Measurements from ENCODE around the gene TTC28. TPM values are rescaled to one million over a fixed set of nuclear protein-coding genes. Genes with fewer than 3 reads are reported as not detected.

TTC28 gene
- total RNA-seq, 2 experiments from 2014 or later: 1.6 to 1.9 TPM

DNA sequence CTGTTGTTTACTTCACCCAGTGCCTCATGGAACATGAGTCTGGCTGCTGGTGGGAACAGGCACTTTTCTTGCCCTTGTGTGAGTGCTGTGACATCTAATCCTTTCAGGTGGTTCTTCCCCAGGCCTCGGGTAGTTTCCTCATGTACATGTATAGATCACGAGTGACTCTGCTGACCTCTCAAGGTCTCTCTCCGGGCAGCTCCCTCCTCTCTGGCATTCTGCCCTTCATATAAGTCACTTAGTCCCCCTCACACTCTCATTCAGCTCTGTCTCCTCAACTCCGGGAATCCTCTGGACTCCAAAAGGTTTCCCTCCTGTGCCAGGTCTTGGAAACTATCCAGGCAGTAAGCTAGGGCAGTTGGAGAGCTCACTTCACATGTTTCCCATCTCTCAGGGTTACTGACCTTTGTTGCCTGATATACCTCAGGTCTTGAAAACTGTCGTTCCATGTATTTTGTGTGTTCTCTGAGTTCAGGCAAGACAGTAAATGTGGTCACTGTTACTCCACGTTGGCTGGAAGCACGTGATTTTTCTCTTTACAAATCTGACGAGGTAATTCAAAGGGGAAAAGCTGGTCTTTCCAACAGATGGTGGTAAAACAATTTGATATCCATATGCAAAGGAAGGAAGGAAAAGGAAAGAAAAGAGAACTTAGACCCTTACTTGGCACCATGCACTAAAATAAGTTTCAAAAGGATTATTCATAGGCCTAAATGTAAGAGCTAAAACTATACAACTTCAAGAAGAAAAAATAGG lies 720.1 kb downstream of the TTC28 start:
- no peaks in the 10 kb centered on the region for H3K27me3 Mint-ChIP-seq (ENCODE audit: low read depth)
- peaks cover 1% of the 10 kb centered on the region for H3K36me3 Mint-ChIP-seq (ENCODE audit: low read depth)
- no peak overlapping the region for H3K27ac Mint-ChIP-seq
- CTCF ChIA-PET: interaction anchor here (0.7 kb wide), 1 partner anchor 97 kb away, joined by 3 read pairs; no protein-coding TSS in a partner anchor
- no peak for DNase-seq
- H3K4me1 Mint-ChIP-seq (ENCODE audit: low read depth): no peaks in the 10 kb centered on the region
- H3K4me3 Mint-ChIP-seq: no peak overlapping the region
- no peaks in the 10 kb centered on the region for H3K9me3 Mint-ChIP-seq
- intact Hi-C loops (cut with micrococcal nuclease): no loop called here

DNA sequence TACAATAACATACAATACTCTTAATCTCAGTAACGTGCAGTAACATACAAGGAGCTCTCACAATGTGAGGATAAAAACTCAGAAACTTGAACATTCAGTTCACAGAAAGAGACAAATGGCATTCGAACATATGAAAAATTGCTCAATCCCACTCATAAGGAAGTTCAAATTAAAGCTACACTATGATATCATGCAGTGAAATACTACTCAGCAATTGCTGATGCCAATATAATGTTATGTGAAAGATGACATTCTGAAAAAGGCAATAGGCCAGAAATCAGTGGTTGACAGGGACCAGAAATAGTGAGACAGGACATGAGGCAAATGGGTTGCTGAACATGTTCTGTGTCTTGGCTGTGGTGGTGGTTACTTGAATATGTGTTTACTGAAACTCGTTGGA lies 726.9 kb downstream of the TTC28 start:
- no peaks in the 10 kb centered on the region for H3K9me3 Mint-ChIP-seq
- peaks cover 3% of the 10 kb centered on the region for H3K36me3 Mint-ChIP-seq (ENCODE audit: low read depth)
- intact Hi-C loops (cut with micrococcal nuclease): no loop called here
- CTCF ChIA-PET: no interaction called here
- no peak overlapping the region for H3K27ac Mint-ChIP-seq
- no peaks in the 10 kb centered on the region for H3K27me3 Mint-ChIP-seq (ENCODE audit: low read depth)
- no peak for DNase-seq
- H3K4me1 Mint-ChIP-seq (ENCODE audit: low read depth): no peaks in the 10 kb centered on the region
- no peak overlapping the region for H3K4me3 Mint-ChIP-seq

DNA sequence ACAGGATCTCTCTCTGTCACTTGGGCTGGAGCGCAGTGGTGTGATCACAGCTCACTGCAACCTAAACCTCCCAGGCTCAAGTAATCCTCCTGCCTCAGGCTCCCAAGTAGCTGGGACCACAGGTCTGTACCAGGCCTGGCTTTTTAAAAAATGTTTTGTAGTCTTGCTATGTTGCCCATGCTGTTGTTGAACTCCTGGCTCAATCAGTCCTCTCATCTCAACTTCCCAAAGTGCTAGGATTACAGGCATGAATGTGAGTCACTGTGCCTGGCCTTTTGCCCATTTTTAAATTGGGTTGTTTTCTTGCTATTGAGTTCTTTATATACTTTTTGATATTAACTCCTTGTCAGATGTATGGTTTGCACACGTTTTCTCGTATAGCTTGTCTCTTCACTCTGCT lies 727.5 kb downstream of the TTC28 start:
- Mint-ChIP-seq H3K4me1 (ENCODE audit: low read depth) (no peaks in the 10 kb centered on the region), H3K27me3 (ENCODE audit: low read depth) (no peaks in the 10 kb centered on the region), H3K36me3 (ENCODE audit: low read depth) (peaks cover 4% of the 10 kb centered on the region), H3K27ac (no peak overlapping the region), H3K4me3 (no peak overlapping the region), H3K9me3 (no peaks in the 10 kb centered on the region)
- intact Hi-C loops (cut with micrococcal nuclease): no loop called here
- DNase-seq: no peak
- CTCF ChIA-PET: no interaction called here

DNA sequence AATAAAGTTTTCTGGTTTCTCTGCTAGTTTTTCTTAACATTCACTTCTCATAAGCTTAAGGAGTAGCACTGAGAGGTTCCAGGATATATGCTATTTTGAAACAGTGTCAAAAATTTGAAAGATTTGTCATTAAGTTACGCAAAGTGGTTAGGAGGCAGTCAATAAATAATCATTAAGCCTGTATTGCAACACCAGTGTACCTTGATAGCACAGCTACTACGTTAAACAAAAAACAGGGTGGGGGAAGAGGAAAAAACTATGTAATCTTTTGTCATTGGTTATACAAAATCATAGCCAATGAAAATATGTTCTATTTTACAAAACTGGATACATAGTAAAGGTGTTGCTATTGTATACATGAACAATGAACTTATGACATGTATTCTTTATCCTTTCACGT lies 730.2 kb downstream of the TTC28 start:
- Mint-ChIP-seq H3K36me3 (ENCODE audit: low read depth) (peaks cover 4% of the 10 kb centered on the region), H3K9me3 (no peaks in the 10 kb centered on the region), H3K27ac (no peak overlapping the region), H3K27me3 (ENCODE audit: low read depth) (no peaks in the 10 kb centered on the region), H3K4me1 (ENCODE audit: low read depth) (no peaks in the 10 kb centered on the region), H3K4me3 (no peak overlapping the region)
- intact Hi-C loops (cut with micrococcal nuclease): no loop called here
- CTCF ChIA-PET: interaction anchor here (0.6 kb wide), 1 partner anchor 126 kb away, joined by 4 read pairs; no protein-coding TSS in a partner anchor
- DNase-seq: no peak

DNA sequence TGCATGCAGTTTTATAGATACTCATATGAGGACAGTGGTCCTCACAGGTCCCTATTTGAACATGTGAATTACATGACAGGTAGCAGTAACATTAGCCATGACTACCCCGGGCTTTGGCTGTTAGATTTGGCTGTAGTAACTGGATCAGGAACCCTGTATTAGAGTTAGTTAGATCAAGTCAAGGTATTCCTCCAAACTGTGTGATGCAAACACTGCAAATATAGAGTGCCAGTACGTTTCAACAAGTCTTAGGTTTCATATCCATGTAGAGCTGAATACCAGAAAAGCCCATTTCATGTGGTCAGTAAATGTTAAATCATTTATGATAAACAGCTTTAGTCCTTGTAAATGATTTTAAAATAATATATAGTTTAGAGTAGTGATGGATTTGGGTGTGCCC lies 731.1 kb downstream of the TTC28 start:
- CTCF ChIA-PET: no interaction called here

DNA sequence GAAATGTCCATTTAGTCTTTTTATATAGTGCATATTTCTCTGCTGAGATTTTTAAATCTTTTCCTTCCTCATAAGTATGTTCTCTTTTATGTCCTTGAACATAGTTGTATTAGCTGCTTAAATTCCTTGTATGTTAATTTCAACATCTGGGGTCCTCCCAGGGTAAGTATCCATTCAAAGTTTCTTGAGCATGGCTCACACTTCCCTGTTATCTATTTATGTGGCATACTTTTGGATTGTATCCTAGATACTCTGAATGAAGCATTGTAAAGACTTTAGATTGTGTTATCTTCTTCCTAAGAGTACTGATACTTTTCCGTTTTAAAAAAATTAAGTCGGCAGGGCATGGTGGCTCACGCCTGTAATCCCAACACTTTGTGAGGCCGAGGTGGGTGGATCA lies 732.2 kb downstream of the TTC28 start:
- Mint-ChIP-seq H3K4me3 (no peak overlapping the region), H3K4me1 (ENCODE audit: low read depth) (no peaks in the 10 kb centered on the region), H3K36me3 (ENCODE audit: low read depth) (peaks cover 4% of the 10 kb centered on the region), H3K27ac (no peak overlapping the region), H3K9me3 (no peaks in the 10 kb centered on the region), H3K27me3 (ENCODE audit: low read depth) (no peaks in the 10 kb centered on the region)
- intact Hi-C loops (cut with micrococcal nuclease): no loop called here
- CTCF ChIA-PET: interaction anchor here (0.6 kb wide), 1 partner anchor 55 kb away, joined by 4 read pairs; no protein-coding TSS in a partner anchor
- DNase-seq: no peak

More for the DNA sequence above, 731.1 kb downstream of the TTC28 start:
- no peak for DNase-seq
- H3K9me3 Mint-ChIP-seq: no peaks in the 10 kb centered on the region
- H3K4me3 Mint-ChIP-seq: no peak overlapping the region
- H3K27me3 Mint-ChIP-seq (ENCODE audit: low read depth): no peaks in the 10 kb centered on the region
- H3K4me1 Mint-ChIP-seq (ENCODE audit: low read depth): no peaks in the 10 kb centered on the region
- H3K36me3 Mint-ChIP-seq (ENCODE audit: low read depth): peaks cover 4% of the 10 kb centered on the region
- no peak overlapping the region for H3K27ac Mint-ChIP-seq
- intact Hi-C loops (cut with micrococcal nuclease): no loop called here

DNA sequence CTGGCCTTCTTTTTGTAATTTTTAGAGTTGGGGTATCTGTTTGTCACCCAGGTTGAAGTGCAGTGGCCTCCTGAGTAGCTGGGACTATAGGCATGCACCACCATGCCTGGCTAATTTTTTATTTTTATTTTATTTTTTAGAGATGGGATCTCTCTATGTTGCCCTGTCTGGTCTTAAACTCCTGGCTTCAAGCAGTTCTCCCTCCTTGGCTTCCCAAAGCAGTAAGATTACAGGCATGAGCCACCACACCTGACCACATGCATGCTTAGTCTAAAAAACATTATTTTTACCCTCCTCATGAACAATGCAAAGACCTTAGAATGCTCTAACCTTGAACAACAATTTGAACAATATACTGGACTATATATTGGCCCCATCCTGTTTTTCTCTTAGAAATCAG lies 738.5 kb downstream of the TTC28 start:
- intact Hi-C loops (cut with micrococcal nuclease): no loop called here

DNA sequence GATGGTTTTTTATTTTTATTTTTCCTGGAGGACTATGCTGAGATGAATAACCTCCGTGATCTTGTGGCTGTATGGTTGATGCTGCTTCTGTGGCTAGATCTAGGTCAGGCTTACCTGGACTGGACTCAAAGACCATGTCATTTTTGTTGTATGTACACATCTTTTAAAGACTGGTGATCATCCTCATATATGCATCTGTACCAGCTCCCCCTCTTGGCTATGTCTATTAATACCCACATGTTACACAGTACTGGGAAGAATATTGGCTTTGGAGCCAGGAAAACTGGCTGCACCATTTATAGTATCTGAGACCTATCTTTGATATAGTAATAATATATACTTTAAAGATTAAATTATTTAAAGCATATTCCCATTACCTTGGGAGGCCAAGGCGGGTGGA lies 742.2 kb downstream of the TTC28 start:
- no peak for DNase-seq
- intact Hi-C loops (cut with micrococcal nuclease): no loop called here
- Mint-ChIP-seq H3K4me1 (ENCODE audit: low read depth) (peaks cover 2% of the 10 kb centered on the region), H3K27me3 (ENCODE audit: low read depth) (no peaks in the 10 kb centered on the region), H3K9me3 (no peaks in the 10 kb centered on the region), H3K36me3 (ENCODE audit: low read depth) (peaks cover 10% of the 10 kb centered on the region), H3K4me3 (no peak overlapping the region), H3K27ac (no peak overlapping the region)
- CTCF ChIA-PET: interaction anchor here (0.7 kb wide), 1 partner anchor 52 kb away, joined by 6 read pairs; no protein-coding TSS in a partner anchor

More for the DNA sequence above, 738.5 kb downstream of the TTC28 start:
- no peak for DNase-seq
- H3K27me3 Mint-ChIP-seq (ENCODE audit: low read depth): no peaks in the 10 kb centered on the region
- peaks cover 2% of the 10 kb centered on the region for H3K4me1 Mint-ChIP-seq (ENCODE audit: low read depth)
- CTCF ChIA-PET: no interaction called here
- peaks cover 10% of the 10 kb centered on the region for H3K36me3 Mint-ChIP-seq (ENCODE audit: low read depth)
- H3K9me3 Mint-ChIP-seq: no peaks in the 10 kb centered on the region
- no peak overlapping the region for H3K27ac Mint-ChIP-seq
- no peak overlapping the region for H3K4me3 Mint-ChIP-seq

DNA sequence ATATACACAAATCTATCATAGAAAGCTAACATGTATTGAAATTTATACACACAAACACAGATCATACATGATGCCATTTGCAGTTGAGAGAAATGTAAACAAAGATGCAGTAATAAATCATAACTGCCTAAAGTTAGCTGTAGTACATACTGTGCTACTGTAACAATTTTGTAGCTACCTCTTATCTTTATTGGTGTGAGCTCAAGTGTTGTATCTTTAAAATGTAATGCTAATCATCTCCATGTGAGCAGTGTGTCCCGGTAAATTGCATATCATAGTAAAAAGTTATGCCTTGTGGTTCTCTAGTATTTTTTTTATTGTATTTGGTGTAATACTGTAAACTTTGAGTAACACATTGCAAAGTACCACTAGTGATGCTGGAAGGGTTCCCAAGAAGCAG lies 743.7 kb downstream of the TTC28 start:
- CTCF ChIA-PET: interaction anchor here (0.6 kb wide), 1 partner anchor 1378 kb away, joined by 3 read pairs; no protein-coding TSS in a partner anchor
- intact Hi-C loops (cut with micrococcal nuclease): no loop called here

DNA sequence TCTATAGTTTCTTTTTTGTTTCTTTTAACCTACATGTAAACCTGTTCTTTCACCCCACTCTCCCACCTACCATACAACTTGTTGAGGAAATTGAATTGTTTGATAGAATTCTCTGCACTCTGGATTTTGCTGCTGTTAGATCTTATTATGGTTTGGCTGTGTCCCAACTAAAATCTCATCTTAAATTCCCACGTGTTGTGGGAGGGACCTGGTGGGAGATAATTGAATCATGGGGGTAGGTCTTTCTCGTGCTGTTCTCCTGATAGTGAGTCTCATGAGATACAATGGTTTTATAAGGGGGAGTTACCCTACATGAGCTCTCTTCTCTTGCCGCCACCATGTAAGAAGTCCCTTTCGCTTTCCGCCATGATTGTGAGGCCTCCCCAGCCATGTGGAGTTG lies 745.6 kb downstream of the TTC28 start:
- Mint-ChIP-seq H3K36me3 (ENCODE audit: low read depth) (peaks cover 4% of the 10 kb centered on the region), H3K27ac (no peak overlapping the region), H3K4me3 (no peak overlapping the region), H3K9me3 (no peaks in the 10 kb centered on the region), H3K27me3 (ENCODE audit: low read depth) (no peaks in the 10 kb centered on the region), H3K4me1 (ENCODE audit: low read depth) (peaks cover 2% of the 10 kb centered on the region)
- intact Hi-C loops (cut with micrococcal nuclease): no loop called here
- CTCF ChIA-PET: no interaction called here
- DNase-seq: no peak

More for the DNA sequence above, 743.7 kb downstream of the TTC28 start:
- Mint-ChIP-seq H3K4me1 (ENCODE audit: low read depth) (peaks cover 2% of the 10 kb centered on the region), H3K4me3 (no peak overlapping the region), H3K36me3 (ENCODE audit: low read depth) (peaks cover 5% of the 10 kb centered on the region), H3K27ac (no peak overlapping the region), H3K9me3 (no peaks in the 10 kb centered on the region), H3K27me3 (ENCODE audit: low read depth) (no peaks in the 10 kb centered on the region)
- no peak for DNase-seq

DNA sequence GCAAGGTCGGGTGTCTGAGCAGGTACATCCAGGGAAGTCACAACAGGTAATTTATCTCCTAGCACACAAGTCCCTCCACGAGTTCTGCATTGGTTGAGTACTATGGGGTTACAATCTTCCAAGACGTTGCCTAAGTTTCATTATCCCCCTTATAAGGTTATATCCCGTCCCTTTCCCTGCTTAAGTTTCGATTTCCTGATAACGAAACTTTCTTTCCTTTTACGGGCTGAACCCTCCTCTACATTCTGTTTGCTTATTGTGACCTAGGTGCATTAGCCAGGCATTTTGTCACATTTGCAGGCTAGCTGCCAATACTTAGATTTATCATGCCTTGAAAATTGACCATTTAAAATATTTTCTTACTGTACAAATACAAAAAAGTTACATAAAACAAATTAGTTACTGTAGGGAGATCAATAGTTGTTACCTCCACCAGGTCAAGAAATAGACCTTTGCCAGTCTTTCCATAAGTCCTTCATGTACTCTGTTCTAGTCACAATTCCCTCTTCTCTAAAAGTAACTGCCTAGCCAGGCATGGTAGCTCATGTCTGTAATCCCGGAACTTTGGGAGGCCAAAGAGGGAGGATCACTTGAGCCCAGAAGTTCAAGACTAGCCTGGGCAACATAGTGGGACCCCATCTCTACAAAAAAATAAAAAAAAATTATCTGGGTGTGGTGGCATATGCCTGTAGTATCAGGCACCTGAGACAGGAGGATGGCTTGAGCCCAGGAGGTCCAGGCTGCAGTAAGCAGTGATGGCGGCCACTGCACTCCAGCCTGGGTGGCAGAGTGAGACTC lies 746.3 kb downstream of the TTC28 start:
- DNase-seq: no peak
- CTCF ChIA-PET: no interaction called here
- H3K4me3 Mint-ChIP-seq: no peak overlapping the region
- intact Hi-C loops (cut with micrococcal nuclease): no loop called here
- H3K36me3 Mint-ChIP-seq (ENCODE audit: low read depth): peaks cover 1% of the 10 kb centered on the region
- no peaks in the 10 kb centered on the region for H3K9me3 Mint-ChIP-seq
- peaks cover 2% of the 10 kb centered on the region for H3K4me1 Mint-ChIP-seq (ENCODE audit: low read depth)
- no peaks in the 10 kb centered on the region for H3K27me3 Mint-ChIP-seq (ENCODE audit: low read depth)
- H3K27ac Mint-ChIP-seq: no peak overlapping the region

DNA sequence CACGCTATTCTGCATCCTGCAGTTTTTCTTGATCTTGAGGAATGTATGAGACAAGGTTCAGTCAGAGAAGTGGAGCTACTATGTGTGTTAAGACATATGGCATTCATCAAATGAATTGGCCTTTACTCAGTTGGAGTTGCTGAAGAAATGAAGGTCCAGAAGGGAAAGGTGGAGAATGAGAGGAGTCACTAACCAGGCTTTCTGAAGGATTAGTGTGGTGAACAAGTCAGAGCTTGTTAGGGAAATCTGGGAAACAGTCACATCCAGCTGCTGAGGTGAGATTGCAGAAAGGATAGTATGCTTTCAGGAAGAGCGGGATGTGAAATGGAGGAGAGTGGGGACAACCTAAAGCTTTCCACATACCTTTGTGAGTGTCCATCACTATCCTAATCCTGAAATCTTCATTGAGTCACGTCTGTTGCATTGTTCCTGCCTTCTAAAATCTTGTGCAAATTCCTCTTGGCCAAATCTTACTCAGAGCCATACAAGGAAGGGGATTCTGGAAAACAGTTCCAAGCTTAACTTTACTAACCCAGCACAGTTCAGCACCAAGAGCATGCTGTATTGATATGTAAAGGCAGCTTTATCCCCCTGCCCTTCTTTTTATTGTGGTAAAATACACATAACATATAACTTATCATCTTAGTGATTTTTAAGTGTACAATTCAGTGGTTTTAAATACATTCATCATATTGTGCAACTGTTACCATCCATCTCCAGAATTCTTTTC lies 749.1 kb downstream of the TTC28 start:
- Mint-ChIP-seq H3K4me1 (ENCODE audit: low read depth) (peaks cover 7% of the 10 kb centered on the region), H3K9me3 (no peaks in the 10 kb centered on the region), H3K4me3 (no peak overlapping the region), H3K27ac (no peak overlapping the region), H3K36me3 (ENCODE audit: low read depth) (no peaks in the 10 kb centered on the region), H3K27me3 (ENCODE audit: low read depth) (no peaks in the 10 kb centered on the region)
- DNase-seq: no peak
- CTCF ChIA-PET: no interaction called here
- intact Hi-C loops (cut with micrococcal nuclease): no loop called here

Measured in activated naive CD4-positive, alpha-beta T cell treated with anti-CD3 and anti-CD28 coated beads for 36 hours (primary cell).